Activated CD4-positive, alpha-beta T cell treated with anti-CD3 and anti-CD28 coated beads for 24 hours (primary cell): ENCODE data around the gene TMEM87A.
A peak's percentile ranks its signal among the peaks of the same experiment; 100 is the strongest.
"Not testable (repeated sequence)": the region's sequence is repeated elsewhere in the genome, so short reads cannot be mapped to it uniquely, and the experiment has no call there.

Experiments used
- DNase-seq, 2 donors: peaks; one replicate each; pipeline ENCODE4 v3.0.0-alpha.2; 2020; ENCODE audit warnings: low read depth in 2 of 2

Gene TMEM87A, protein sequence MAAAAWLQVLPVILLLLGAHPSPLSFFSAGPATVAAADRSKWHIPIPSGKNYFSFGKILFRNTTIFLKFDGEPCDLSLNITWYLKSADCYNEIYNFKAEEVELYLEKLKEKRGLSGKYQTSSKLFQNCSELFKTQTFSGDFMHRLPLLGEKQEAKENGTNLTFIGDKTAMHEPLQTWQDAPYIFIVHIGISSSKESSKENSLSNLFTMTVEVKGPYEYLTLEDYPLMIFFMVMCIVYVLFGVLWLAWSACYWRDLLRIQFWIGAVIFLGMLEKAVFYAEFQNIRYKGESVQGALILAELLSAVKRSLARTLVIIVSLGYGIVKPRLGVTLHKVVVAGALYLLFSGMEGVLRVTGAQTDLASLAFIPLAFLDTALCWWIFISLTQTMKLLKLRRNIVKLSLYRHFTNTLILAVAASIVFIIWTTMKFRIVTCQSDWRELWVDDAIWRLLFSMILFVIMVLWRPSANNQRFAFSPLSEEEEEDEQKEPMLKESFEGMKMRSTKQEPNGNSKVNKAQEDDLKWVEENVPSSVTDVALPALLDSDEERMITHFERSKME

DNA sequence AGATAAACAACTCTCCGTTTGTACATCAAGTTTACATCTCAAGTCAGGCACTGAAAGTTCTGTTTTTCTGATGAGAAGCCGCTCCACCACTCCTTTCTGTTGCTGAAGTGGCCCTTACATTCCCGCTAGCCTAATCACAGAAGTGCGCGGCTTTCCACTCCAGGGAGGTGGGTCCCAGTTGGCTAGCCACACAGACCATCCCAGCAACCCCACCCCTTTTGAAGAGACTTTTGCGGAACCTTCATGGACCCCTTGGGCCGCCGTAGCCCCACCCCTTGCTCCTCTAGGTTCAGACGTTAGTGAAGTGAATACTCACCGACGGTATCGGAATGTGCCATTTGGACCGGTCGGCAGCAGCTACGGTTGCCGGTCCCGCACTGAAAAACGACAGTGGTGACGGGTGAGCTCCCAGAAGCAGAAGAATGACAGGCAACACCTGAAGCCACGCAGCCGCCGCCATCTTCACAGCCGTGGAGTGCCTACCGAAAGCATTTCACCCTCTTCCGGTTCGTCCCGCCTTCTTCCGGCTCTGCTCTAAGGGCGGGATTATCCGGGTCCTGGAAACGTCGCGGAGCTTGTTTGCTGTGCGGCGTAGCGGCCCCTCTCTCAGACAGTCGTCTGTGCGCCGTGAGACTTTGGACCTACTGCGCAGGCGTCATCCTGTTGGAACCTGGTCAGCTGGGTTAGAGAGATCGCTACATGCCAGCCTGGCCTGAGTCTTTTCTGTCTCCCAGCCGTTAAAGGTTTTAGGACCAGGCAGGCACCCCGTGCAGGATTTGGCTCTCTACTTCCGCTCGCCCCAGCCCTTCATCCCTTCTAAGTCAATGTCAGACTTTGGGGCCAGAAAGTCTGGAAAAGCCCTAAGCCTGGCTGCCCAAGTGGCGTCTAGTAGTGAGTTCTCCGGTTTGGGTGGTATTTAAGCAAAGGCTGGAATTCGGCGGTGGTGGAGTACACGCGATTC is at the start of gene TMEM87A, which contains the start of gene GANC:
TSS of gene TMEM87A (minus strand) at position 495 of the 961 bp plus-strand sequence. CDS start at position 460, 35 bp downstream.
TSS of gene GANC (plus strand) at position 263 of the 961 bp plus-strand sequence. CDS start 1,281 bp downstream, outside the sequence.
- DNase-seq: peak; percentile 92 to 94

DNA sequence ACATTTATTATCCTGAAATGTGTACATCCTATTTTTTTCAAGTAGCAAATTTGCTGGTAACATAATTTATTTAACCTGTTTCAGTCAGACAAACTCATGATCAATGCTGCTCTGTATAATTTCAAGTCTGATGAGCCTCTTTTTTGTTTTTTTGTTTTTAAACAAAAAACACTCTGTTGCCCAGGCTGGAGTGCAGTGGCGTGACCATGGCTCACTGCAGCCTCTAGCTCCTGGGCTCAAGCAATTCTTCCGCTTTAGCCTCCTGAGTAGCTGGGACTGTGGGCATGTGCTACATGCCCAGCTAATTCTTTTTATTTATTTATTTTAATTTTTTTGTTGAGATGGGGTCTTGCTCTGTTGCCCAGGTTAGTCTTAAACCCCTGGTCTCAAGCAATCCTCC is 46.0 kb upstream of the TMEM87A start:
- no peak for DNase-seq

DNA sequence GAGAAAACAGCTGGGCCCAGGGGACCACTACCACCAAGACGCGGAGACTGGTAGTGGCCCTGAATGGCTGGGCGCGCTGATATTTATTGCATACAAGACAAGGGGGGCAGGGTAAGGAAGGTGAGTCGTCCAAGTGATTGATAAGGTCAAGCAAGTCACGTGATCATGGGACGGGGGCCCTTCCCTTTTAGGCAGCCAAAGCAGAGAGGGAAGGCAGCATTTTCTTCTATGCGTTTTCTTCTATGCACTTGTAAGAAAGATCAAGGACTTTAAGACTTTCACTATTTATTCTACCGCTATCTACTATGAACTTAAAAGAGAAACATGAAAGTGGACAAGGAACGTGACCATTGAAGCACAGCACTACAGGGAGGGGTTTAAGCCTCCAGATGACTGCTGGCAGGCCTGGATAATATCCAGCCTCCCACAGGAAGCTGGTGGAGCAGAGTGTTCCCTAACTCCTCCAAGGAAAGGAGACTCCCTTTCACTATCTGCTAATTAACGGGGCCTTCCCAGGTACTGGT is 43.1 kb upstream of the TMEM87A start:
- DNase-seq: not testable (repeated sequence)

DNA sequence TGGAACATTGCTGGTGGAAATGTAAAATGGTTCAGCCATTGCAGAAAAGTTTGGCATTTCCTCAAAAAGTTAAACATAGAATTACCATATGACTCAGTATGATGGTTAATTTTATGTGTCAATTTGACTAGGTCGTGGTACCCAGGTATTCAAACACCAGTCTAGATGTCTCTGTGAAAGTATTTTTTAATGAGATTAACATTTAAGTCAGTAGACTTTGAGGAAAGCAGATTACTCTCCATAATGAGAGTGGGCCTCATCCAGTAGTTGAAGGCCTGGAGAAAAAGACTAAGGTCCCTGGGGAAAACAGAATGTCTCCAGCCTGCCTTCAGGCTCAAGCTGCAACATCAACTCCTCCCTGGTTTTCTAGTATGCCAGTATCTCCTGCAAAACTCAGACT is 42.3 kb upstream of the TMEM87A start:
- DNase-seq: no peak

DNA sequence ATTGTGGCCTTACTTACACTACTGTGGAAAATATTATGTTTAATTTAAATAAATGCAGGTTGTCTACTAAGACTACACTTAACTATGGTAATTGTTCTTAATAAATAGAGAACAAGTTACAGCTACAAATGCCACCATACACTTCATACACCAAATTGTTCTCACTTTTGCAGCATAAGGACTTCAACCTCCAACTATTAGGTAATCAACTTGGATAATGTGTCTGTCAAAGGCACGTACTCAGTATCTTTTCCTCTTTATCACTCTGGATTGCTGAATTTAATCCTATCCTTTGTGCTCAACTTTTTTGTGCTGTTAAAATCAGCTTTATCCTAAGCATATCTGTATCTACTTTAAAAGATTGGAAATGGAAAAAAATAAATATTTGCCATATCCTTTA is 41.6 kb upstream of the TMEM87A start:
- DNase-seq: no peak

DNA sequence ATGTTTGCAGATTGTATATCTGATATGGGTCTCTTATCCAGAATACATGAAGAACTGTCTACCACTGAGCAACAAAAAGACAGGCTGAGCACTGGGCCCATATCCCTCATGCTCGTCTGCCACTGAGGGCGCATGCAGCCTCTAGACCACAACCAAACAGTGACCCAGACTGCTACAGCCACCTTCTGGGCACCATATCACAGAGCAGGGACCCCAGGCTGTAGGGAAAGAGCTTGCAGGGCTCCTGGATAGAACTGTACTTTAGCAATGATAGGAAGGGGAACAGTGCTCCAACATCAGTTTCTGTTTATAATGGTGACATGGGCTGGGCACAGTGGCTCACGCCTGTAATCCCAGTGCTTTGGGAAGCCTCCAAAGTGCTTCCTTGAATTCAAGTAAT is 40.2 kb upstream of the TMEM87A start:
- DNase-seq: no peak

DNA sequence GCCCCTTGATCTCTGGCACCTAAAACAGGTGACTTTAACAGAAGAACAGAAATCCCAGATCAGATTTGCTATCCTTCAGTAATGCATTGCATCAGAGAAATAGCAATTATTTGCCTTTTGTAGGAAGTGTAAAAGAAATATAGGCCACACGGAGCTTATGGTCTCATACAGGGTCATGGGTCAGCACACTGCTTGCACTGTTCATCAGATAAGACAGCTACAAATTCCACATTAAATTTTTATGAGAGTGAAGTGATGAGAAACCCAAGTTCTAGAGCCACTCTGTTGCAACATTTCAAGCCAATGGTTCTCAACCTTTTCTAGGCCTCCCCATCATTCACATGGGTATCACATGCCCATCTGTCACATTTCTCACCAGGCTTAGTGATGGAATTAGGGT is 33.4 kb upstream of the TMEM87A start:
- no peak for DNase-seq

DNA sequence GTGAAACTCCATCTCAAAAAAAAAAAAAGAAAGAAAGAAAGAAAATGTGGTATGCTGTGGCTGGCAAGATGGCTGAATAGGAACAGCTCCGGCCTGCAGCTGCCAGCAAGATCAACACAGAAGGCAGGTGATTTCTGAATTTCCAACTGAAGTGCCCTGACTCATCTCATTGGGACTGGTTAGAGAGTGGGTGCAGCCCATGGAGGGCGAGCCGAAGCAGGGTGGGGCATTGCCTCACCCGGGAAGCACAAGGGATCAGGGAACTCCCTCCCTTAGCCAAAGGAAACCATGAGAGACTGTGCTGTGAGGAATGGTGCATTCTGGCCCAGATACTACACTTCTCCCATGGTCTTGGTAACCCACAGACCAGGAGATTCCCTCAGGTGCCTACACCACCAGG is 27.8 kb upstream of the TMEM87A start:
- not testable (repeated sequence) for DNase-seq

DNA sequence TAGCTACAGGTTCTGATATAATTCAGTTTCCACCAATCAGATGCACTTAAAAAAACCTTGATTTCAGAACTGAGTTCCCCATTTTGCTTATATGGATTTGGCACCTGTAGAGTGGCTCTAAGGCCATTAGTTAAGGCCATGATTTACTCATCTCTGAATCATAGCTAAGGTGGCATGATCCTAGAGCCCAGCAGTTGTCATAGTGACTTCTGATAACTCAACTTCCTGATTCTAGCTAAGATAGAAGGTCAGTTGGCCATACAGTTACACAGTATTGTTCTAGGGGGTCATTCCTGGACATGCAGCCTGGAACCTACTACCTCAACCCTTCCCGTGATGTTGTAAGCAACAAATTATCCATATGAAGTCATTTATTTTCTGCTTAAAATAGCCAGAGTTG is 15.9 kb upstream of the TMEM87A start:
- no peak for DNase-seq

DNA sequence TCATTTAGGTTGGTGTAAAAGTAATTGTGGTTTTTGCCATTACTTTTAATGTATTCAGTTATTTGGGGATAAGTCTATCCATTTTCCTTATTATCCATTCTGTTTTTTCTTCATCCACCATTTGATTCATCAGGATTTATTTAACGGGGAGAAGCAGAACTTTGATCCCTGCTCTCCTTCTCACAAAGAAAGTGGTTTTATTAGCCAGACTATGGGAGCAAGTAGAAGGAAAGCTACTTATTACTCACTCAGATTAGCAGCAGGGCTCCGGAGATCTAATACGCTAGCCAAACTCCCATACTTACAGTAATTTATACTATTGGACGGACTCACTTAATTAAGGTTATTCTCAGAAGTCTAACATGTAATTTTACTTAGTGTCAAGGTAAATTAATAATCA is 14.7 kb upstream of the TMEM87A start:
- DNase-seq: no peak

DNA sequence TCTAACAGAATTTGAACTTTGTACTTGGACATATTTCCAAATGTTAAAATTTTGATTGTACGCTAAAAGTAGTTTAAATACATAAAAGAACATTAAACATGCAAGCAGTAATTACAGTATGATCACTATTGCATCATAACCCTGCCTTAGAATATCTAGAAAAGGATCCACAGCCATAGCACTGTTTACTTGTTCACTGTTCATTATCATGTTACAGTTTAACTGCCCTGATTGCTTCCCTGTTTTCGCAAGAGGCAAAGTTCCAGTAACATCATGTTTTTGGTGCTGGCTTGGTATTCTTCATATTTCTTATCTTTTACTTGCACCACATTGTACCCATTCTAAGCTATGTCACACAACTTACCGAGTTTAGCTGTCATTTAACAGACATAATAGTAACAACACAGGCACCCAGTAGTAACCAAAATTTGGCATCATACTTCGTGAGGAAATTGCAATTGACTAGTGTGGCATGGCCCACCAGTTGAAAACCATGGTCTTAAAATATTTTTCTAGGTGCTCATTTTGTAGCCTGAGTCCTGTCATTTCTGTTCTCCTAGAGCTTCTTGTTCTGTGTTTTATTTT is 13.3 kb upstream of the TMEM87A start:
- DNase-seq: no peak

DNA sequence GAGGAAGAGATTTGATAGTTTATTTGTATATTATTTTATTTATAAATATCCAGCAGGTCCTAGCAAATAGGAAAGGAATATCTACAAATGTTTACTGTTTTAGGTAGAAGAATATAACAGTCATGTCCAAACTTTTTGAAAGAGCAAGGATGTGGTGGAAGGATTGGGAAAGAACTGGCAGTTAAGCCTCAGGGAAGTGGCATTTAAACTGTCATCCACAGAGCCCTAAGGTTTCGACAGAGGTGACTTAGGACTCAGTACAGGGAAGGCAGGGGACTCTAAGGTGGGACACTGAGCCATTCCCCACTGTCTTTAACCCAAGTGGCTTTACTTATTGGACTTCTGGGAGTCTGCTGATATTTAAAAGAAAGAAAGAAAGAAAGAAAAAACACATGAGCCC is 11.8 kb upstream of the TMEM87A start:
- DNase-seq: no peak

DNA sequence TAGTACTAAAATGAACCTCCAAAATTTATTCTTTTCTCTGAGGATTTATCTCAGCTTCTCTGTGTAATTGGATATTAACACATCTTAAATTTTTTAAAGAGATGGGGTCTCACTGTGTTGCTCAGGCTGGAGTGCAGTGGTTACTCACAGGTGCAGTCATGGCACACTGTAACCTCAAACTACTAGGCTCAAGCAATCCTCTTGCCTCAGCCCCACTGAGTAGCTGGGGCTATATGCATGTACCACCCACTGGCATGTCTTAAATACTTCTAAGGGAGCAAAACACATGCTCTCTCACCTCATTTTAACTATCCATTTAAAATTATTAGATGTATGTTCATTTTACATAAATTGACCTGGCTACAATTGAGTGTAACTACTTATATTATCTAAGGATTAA is 11.3 kb upstream of the TMEM87A start:
- DNase-seq: no peak

DNA sequence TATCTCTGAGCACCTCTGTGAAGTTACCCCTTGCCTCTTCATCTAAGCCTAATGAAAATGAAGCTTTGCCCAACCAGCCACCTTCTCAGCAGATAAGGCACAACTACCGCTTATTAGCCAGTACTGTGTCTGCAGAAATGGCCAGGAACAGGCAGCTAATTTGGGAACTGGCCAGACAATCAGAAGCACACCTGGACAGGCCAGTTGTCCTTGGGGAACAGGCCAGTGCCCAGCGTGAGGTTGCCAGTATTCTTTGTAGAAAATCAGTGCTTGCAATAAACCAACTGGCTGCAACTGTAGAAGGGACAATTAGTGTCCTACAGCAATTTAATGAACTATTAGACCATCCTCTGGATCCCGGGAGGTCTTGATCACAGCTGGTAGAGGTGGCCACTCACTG is 10.4 kb upstream of the TMEM87A start:
- DNase-seq: no peak

DNA sequence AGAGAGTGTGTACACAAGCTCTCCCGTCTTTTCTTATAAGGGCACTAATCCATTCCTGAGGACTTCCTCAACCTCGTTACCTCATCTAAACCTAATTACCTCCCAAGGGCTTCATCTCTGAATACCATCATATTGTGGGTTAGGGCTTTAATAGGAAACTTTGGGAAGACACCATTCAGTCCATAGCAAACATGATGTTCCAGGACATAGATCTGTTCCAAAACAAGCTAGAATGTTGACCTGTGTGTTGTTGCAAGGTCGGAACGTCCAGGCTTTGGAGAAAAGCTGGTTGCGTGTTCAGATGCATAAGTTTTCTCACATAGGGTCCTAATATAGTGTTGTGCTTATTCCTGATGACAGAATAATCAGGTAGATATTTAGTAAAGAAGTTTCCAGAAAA is 9.7 kb upstream of the TMEM87A start:
- DNase-seq: no peak

DNA sequence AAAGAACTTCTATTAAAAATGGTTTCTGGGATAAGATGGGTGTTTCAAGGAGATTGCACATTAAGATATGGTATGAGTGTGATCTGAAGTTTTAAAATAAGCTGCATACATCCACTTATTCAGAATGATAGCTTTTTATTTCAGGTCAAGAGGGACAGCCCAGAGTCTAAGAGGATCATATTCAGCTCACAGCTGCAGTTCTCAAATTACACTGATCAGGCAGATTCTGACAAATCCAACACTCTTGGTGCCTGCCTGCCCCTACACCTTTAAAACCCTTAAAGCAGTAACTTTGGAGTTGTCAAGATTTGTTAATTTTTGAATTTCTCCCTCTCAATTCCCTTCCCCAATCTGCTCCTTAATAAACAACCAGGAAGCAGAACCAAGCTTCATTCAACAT is 9.1 kb upstream of the TMEM87A start:
- no peak for DNase-seq

DNA sequence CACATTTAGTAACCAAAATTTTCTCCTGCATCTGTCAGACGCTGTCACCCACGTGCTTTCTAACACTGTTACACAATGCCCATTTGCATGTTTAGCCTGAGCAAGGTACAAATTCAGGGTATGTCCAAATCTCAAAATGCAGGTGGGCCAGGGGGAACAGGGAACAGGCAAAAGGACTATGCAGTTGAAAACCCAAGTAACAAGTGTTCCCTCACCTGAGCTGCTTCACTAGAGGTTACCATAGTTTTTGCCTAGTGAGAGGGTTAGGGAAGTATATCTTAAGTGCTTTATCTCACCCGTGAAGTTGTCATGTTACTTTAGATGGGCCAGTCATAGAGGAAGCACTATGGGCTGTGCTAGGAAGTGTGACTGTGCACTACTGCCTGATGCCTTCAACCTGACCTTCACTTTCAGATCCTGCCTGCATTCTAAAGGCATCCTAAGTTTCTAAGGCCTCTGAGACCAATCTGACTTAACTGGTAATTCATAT is 6.0 kb upstream of the TMEM87A start:
- DNase-seq: no peak

DNA sequence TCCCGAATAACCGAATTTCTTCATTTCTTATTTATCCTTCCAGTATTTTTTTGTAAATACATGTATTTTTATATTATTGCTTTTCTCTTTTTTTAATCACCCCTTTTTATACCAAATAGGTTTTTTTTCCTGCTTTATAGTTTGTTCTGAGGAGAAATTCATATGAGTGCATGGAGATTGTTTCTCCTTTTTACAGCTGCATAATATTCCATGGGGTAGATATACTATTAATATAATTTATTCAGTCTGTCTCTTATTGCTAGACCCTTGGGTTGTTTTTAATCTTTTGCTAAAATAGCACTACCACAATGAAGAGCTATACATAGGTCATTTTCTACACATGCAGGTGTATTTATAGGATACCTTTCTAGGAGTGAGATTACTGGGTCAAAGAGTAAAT is 3.5 kb upstream of the TMEM87A start:
- DNase-seq: no peak

DNA sequence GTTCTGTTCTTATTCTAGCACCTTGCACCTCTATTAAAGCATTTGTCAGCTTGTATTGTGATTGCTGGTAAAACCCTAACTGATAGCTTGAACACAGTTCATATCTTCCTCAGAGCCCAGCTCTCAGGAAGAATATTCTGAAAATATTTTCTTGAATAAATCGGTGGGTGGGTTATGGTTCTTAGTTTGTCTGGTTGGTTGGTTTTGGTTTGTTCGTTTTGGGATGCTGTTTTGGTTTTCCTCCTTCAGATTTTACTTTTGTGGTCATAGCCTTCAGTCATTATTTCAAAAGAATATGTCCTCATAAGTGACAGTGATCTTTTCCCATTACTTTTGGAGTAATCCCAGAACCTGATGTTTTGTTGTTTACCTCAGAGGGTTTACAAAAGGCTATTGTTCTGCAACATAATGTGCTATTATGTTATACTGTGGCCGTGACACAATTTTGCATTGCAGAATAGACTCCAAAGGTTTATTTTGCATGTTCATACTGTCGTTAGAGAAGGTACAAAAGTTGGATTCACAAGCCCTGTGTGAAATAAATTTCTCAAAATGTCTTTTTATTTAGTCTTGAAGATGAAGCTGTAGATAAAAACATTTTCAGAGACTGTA is 2.7 kb upstream of the TMEM87A start:
- DNase-seq: no peak

DNA sequence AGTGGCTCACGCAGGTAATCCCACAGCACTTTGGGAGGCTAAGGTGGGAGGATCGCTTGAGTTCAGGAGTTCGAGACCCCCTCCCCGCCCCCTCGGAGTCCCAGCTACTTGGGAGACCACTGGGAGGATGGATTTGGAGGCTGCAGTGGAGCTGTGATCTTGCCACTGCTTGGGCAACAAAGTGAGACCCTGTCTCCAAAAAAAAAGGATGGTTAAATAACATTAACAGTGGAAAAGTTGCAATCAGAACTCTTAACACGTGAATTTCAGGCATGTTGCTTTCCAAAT is 1.4 kb upstream of the TMEM87A start:
- no peak for DNase-seq
